Mammary epithelial cell (primary cell): ENCODE data around the gene COX7A2.

Experiments used
- EZH2 ChIP-seq: IDR thresholded peaks from 2 replicates; pipeline ENCODE4 v1.6.1; 2012; ENCODE audit warnings: low read length, inconsistent platforms, borderline replicate concordance
- TF ChIP-seq, protein P1 (sequence below), 2 donors: IDR thresholded peaks in 1 of 2; conservative IDR thresholded peaks in 1 of 2; 2 replicates each; pipeline ENCODE4 v1.5.1; 2011 to 2012; ENCODE audit warnings: inconsistent platforms in 2 of 2, low read length in 2 of 2, mild to moderate bottlenecking in 2 of 2, control low read depth in 1 of 2, low read depth in 1 of 2; ENCODE audit not compliant: insufficient read depth in 1 of 2; ENCODE audit errors: extremely low read depth in 1 of 2

- TF ChIP-seq, protein P1, sequence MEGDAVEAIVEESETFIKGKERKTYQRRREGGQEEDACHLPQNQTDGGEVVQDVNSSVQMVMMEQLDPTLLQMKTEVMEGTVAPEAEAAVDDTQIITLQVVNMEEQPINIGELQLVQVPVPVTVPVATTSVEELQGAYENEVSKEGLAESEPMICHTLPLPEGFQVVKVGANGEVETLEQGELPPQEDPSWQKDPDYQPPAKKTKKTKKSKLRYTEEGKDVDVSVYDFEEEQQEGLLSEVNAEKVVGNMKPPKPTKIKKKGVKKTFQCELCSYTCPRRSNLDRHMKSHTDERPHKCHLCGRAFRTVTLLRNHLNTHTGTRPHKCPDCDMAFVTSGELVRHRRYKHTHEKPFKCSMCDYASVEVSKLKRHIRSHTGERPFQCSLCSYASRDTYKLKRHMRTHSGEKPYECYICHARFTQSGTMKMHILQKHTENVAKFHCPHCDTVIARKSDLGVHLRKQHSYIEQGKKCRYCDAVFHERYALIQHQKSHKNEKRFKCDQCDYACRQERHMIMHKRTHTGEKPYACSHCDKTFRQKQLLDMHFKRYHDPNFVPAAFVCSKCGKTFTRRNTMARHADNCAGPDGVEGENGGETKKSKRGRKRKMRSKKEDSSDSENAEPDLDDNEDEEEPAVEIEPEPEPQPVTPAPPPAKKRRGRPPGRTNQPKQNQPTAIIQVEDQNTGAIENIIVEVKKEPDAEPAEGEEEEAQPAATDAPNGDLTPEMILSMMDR (conservative IDR thresholded peaks at IDR 0.05 in 1 of 2, IDR thresholded peaks at IDR 0.05 in 1 of 2; ENCODE audit: extremely low read depth in 1 of 2, insufficient read depth in 1 of 2, low read depth in 1 of 2, low read length in 2 of 2) = no peak
- TF ChIP-seq EZH2 = no peak
These were observed 6.2 kb upstream of the COX7A2 start for GRCh38 chr6:75249837-75250236.
